OCI-LY1 (cell line): Measurements from ENCODE around the gene FOXF1.

Source experiments
- EZH2 ChIP-seq: fragments of 200-600 bp; sonication (generic), shearing (Covaris generic); IDR thresholded peaks from 2 replicates; pipeline ENCODE4 v1.8.0; 2017; ENCODE audit warnings: borderline replicate concordance, mixed run types, mild to moderate bottlenecking, antibody characterized with exemption, low read length, moderate library complexity, mixed read lengths
- TF ChIP-seq, protein P1 (sequence below): fragments of 200-600 bp; sonication (generic), shearing (Covaris generic); IDR thresholded peaks from 2 replicates; pipeline ENCODE4 v1.5.1; 2017; ENCODE audit warnings: mild to moderate bottlenecking, antibody characterized with exemption, low read length, moderate library complexity, mixed read lengths

DNA sequence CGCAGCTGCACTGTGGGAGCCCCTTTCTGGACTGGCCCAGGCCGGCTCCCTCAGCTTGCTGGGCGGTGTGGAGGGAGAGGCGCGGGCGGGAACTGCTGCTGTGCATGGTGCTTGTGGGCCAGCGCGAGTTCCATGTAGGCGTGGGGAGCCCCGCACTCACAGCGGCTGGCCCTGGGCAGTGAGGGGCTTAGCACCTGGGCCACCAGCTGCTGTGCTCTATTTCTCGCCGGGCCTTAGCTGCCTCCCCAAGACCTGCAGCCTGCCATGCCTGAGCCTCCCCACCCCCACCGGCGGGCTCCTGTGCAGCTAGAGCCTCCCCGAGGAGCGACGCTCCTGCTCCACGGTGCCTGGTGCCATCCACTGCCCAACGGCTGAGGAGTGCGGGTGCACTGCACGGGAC is 43.0 kb downstream of the FOXF1 start:
- TF ChIP-seq, protein P1, sequence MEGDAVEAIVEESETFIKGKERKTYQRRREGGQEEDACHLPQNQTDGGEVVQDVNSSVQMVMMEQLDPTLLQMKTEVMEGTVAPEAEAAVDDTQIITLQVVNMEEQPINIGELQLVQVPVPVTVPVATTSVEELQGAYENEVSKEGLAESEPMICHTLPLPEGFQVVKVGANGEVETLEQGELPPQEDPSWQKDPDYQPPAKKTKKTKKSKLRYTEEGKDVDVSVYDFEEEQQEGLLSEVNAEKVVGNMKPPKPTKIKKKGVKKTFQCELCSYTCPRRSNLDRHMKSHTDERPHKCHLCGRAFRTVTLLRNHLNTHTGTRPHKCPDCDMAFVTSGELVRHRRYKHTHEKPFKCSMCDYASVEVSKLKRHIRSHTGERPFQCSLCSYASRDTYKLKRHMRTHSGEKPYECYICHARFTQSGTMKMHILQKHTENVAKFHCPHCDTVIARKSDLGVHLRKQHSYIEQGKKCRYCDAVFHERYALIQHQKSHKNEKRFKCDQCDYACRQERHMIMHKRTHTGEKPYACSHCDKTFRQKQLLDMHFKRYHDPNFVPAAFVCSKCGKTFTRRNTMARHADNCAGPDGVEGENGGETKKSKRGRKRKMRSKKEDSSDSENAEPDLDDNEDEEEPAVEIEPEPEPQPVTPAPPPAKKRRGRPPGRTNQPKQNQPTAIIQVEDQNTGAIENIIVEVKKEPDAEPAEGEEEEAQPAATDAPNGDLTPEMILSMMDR, result no peak
- TF ChIP-seq EZH2, result no peak
